OCI-LY3 (cell line): ENCODE measurements around the gene ACP7.
"Not testable (repeated sequence)": the region's sequence is repeated elsewhere in the genome, so short reads cannot be mapped to it uniquely, and the experiment has no call there.

Experiments used
- H2AFZ ChIP-seq: fragments of 200-600, 300-600 bp; shearing (Covaris generic); 2 replicates; pipeline ENCODE4 v1.6.0; 2014; ENCODE audit warnings: antibody characterized with exemption, low read depth, low read length
- H3K27ac ChIP-seq: fragments of 200-600, 300-600 bp; sonication (generic); 2 replicates; pipeline ENCODE4 v1.5.1; 2014; ENCODE audit warnings: mild to moderate bottlenecking, low read length, moderate library complexity, mixed read lengths
- H3K27me3 ChIP-seq: fragments of 200-600, 300-600 bp; sonication (generic); 2 replicates; pipeline ENCODE4 v1.6.1; 2014; ENCODE audit warnings: low read depth, low read length, mixed read lengths
- H3K36me3 ChIP-seq: fragments of 200-600, 300-600 bp; sonication (generic); replicated peaks from 2 replicates; pipeline ENCODE3; 2014; ENCODE audit warnings: low read depth, low read length, mixed read lengths
- H3K4me1 ChIP-seq: fragments of 300-600, 200-600 bp; sonication (generic); 2 replicates; pipeline ENCODE4 v1.6.1; 2014; ENCODE audit warnings: low read length, mixed read lengths
- H3K4me2 ChIP-seq: fragments of 200-600, 300-600 bp; sonication (generic); 2 replicates; pipeline ENCODE4 v1.6.1; 2014; ENCODE audit warnings: low read length, mixed read lengths
- H3K4me3 ChIP-seq: fragments of 300-600, 200-600 bp; sonication (generic); 2 replicates; pipeline ENCODE4 v1.5.1; 2014; ENCODE audit warnings: antibody characterized with exemption, mild to moderate bottlenecking, low read length, moderate library complexity
- H3K79me2 ChIP-seq: fragments of 300-600, 200-600 bp; shearing (Covaris generic); 2 replicates; pipeline ENCODE4 v1.6.1; 2014; ENCODE audit warnings: mild to moderate bottlenecking, low read length, mixed read lengths
- H3K9ac ChIP-seq: fragments of 300-600, 200-600 bp; shearing (Covaris generic); 2 replicates; pipeline ENCODE4 v1.6.0; 2014; ENCODE audit warnings: mild to moderate bottlenecking, low read length, moderate library complexity
- H3K9me3 ChIP-seq: fragments of 200-600, 300-600 bp; shearing (Covaris generic); 2 replicates; pipeline ENCODE4 v1.6.1; 2014; ENCODE audit warnings: low read length, mixed read lengths; ENCODE audit not compliant: insufficient read depth
- H4K20me1 ChIP-seq: fragments of 200-600, 300-600 bp; sonication (generic); 2 replicates; pipeline ENCODE4 v1.6.1; 2016; ENCODE audit warnings: low read length, mixed read lengths; ENCODE audit not compliant: insufficient read depth
- CTCF ChIP-seq: fragments of 200-600, 300-600 bp; sonication (generic); IDR thresholded peaks from 2 replicates; pipeline ENCODE4 v1.5.1; 2014; ENCODE audit warnings: antibody characterized with exemption, low read length, low read depth
- EZH2phosphoT487 ChIP-seq: fragments of 200-600 bp; shearing (Covaris generic); IDR thresholded peaks from 2 replicates; pipeline ENCODE4 v1.6.1; 2018; ENCODE audit warnings: antibody characterized with exemption, mixed run types, low read depth

The ACP7 gene

DNA sequence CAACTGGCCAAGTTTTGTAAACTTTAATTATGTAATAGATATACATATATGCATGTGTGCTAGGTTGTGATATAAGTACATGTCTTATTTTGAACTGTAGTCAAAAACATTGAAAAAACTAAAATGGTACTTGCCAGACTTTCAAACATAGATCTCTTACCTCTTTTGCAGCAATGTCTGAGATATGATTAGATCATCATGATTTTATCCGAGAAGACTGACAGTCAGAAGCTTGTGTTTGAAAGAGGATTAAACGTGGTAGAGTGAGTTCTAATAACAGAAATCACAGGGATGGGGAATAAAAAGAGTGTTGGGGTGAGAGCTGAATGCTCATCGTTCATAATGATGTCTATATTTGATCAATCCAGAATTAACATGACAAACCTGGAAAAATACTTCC lies 18.2 kb upstream of the ACP7 start:
- H2AFZ ChIP-seq: no peak overlapping the region
- no peaks in the 10 kb centered on the region for H3K9me3 ChIP-seq
- no peaks in the 10 kb centered on the region for H4K20me1 ChIP-seq
- H3K4me3 ChIP-seq: no peak overlapping the region
- no peak overlapping the region for H3K27ac ChIP-seq
- peaks cover 13% of the 10 kb centered on the region for H3K4me1 ChIP-seq
- TF ChIP-seq EZH2phosphoT487 (no peak), CTCF (no peak)
- H3K27me3 ChIP-seq: no peaks in the 10 kb centered on the region
- no peaks in the 10 kb centered on the region for H3K79me2 ChIP-seq
- no peak overlapping the region for H3K4me2 ChIP-seq
- no peaks in the 10 kb centered on the region for H3K36me3 ChIP-seq
- no peak overlapping the region for H3K9ac ChIP-seq

- Histone ChIP-seq H4K20me1 (no peaks in the 10 kb centered on the region), H3K4me1 (peaks cover 1% of the 10 kb centered on the region), H3K4me2 (no peak overlapping the region), H3K9ac (no peak overlapping the region), H3K9me3 (no peaks in the 10 kb centered on the region), H3K27me3 (no peaks in the 10 kb centered on the region), H3K4me3 (no peak overlapping the region), H3K27ac (no peak overlapping the region), H3K79me2 (no peaks in the 10 kb centered on the region), H2AFZ (no peak overlapping the region), H3K36me3 (no peaks in the 10 kb centered on the region)
- TF ChIP-seq EZH2phosphoT487 (no peak), CTCF (no peak)
Observed at GRCh38 chr19:39067104-39067503, 17.1 kb upstream of the ACP7 start.

GRCh38 chr19:39068259-39068658 lies 15.9 kb upstream of the ACP7 start:
- H3K79me2 ChIP-seq, H2AFZ ChIP-seq, H3K9ac ChIP-seq, H4K20me1 ChIP-seq, H3K36me3 ChIP-seq, H3K4me2 ChIP-seq, H3K9me3 ChIP-seq, H3K27ac ChIP-seq, H3K27me3 ChIP-seq, H3K4me1 ChIP-seq, H3K4me3 ChIP-seq: not testable (repeated sequence)

- no peaks in the 10 kb centered on the region for H3K27me3 ChIP-seq
- H3K9ac ChIP-seq: no peak overlapping the region
- no peak overlapping the region for H2AFZ ChIP-seq
- no peak for TF ChIP-seq CTCF
- TF ChIP-seq EZH2phosphoT487: no peak
- H3K27ac ChIP-seq: no peak overlapping the region
- no peak overlapping the region for H3K4me3 ChIP-seq
- no peaks in the 10 kb centered on the region for H3K9me3 ChIP-seq
- H3K36me3 ChIP-seq: no peaks in the 10 kb centered on the region
- no peaks in the 10 kb centered on the region for H3K4me1 ChIP-seq
- no peak overlapping the region for H3K4me2 ChIP-seq
- H3K79me2 ChIP-seq: no peaks in the 10 kb centered on the region
- no peaks in the 10 kb centered on the region for H4K20me1 ChIP-seq
Observed at GRCh38 chr19:39070888-39071287, 13.3 kb upstream of the ACP7 start.

GRCh38 chr19:39074205-39074692 lies 9.9 kb upstream of the ACP7 start:
- Histone ChIP-seq H3K4me1 (peaks cover 4% of the 10 kb centered on the region; the same call in 1 of the 2 replicates), H3K27me3 (peaks cover 6% of the 10 kb centered on the region; the same call in 1 of the 2 replicates), H3K4me2 (no peak overlapping the region), H3K4me3 (no peak overlapping the region), H3K27ac (no peak overlapping the region), H3K79me2 (no peaks in the 10 kb centered on the region), H3K36me3 (no peaks in the 10 kb centered on the region), H2AFZ (no peak overlapping the region), H4K20me1 (no peaks in the 10 kb centered on the region), H3K9ac (no peak overlapping the region), H3K9me3 (no peaks in the 10 kb centered on the region)
- no peak for TF ChIP-seq CTCF
- no peak for TF ChIP-seq EZH2phosphoT487
